ENCODE results near the gene EEF1A2. TPM values are rescaled to one million over a fixed set of nuclear protein-coding genes. Genes with fewer than 3 reads are reported as not detected.

EEF1A2 gene
- total RNA-seq, 2 experiments from 2014 or later, result 1.1 to 1.7 TPM

DNA sequence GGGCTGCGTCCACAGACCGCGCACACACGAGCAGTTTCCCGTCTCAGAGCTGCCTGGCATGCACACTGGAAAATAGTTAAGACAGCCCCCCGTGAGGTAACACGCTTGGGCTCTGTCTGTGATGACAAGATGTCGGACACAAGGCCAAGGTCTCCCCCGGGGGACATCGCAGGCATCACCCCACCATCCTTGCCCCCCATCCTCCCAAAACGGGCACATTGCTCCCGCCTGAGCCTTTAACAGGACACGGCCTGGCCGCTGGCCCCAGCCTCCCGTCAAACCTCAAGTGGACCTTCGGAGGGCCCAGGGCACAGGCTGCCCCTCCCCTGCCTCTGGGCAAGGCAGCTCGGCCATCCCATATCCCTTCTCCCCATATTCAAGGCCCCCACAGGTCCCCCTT lies 32.0 kb downstream of the EEF1A2 start:
- Mint-ChIP-seq H3K4me1 (ENCODE audit: low read depth) (no peaks in the 10 kb centered on the region), H3K9me3 (no peaks in the 10 kb centered on the region)
- CTCF ChIA-PET, result no interaction called here

DNA sequence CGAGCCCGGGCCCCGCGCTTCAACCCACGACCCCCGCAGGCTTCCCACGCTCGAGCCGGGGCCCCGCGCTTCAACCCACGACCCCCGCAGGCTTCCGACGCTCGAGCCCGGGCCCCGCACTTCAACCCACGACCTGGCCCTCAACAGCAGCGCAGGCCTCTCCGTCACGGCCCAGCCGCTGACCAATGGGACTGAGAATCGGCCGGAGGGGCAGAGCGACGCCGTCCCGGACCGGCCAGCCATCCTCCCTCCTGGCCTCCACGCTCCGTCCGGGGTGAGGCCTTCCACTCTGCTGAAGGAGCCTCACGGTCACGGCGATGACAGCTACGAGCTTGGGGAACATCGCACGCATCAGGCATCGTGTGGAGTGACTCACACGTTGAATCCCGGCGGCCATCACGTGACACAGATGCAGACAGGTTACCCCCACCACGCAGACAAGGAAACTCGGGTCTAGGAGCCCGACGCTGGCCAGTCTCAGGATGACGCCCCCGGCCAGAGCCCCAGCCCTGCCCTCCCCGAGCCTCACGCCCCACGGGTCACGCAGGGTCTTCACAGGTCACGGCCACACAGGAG lies 32.5 kb downstream of the EEF1A2 start:
- intact Hi-C loops (cut with micrococcal nuclease), result no loop called here
- CTCF ChIA-PET, result interaction anchor here (1.4 kb wide), 1 partner anchor 24 kb away, joined by 3 read pairs; no protein-coding TSS in a partner anchor
- Mint-ChIP-seq H3K27me3 (peaks cover 33% of the 10 kb centered on the region), H3K4me1 (ENCODE audit: low read depth) (no peaks in the 10 kb centered on the region), H3K36me3 (no peaks in the 10 kb centered on the region), H3K9me3 (no peaks in the 10 kb centered on the region), H3K4me3 (no peak overlapping the region), H3K27ac (no peak overlapping the region)
- POLR2A ChIA-PET, result no interaction called here
- DNase-seq, result no peak

More for the DNA sequence above, 32.0 kb downstream of the EEF1A2 start:
- H3K27me3 Mint-ChIP-seq, result peaks cover 33% of the 10 kb centered on the region
- H3K4me3 Mint-ChIP-seq, result no peak overlapping the region
- intact Hi-C loops (cut with micrococcal nuclease), result no loop called here
- POLR2A ChIA-PET, result no interaction called here
- H3K27ac Mint-ChIP-seq, result no peak overlapping the region
- no peak for DNase-seq
- no peaks in the 10 kb centered on the region for H3K36me3 Mint-ChIP-seq

DNA sequence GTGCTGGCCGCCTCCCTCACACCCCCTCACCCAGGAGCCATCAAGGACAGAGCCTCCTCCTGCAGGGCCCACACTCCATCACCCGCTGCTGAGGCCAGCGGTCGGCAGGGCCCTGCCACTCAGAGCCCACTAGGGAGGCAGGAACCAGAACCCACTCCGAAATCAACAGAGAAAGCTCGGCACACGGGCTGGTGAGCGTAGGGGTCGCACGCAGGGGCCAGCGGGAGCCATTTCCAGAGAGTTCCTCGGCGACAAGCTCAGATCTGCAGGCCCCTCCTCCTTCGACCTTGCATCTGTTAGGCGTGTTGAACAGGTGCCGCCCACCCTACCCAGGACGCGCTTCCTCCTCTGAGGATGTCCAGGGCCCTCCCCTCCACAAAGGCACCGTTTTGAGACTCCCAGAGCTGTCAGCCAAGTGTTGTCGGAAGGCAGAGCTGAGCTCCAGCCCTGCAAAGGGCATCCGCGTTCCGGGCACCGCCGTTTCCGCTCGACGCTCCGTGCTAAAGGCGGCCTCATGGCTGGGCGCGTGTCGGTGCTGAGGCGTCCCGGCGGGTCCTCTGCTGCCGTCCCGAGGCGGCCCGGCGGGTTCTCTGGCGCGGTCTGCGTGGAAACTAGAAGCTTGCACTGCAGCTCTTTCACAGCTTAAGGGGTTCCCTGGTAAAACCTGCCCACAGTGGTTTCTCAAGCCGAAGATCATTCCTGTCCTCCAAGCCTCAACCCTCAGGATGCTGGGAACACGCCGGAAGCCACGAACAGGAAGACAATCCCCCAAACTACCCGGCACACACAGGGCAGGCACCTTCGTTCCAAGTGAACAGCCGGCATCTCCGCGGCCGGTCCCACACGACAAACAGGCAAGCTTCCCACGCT lies 33.3 kb downstream of the EEF1A2 start:
- intact Hi-C loops (cut with micrococcal nuclease), result no loop called here
- no peak overlapping the region for H3K4me3 Mint-ChIP-seq
- CTCF ChIA-PET, result interaction anchor here (1.2 to 1.4 kb wide), 2 partner anchors 24 to 32 kb away, joined by 3 read pairs; no protein-coding TSS in a partner anchor
- no peaks in the 10 kb centered on the region for H3K9me3 Mint-ChIP-seq
- POLR2A ChIA-PET, result no interaction called here
- no peak overlapping the region for H3K27ac Mint-ChIP-seq
- H3K27me3 Mint-ChIP-seq, result peaks cover 35% of the 10 kb centered on the region
- H3K4me1 Mint-ChIP-seq (ENCODE audit: low read depth), result no peaks in the 10 kb centered on the region
- no peak for DNase-seq
- H3K36me3 Mint-ChIP-seq, result no peaks in the 10 kb centered on the region

DNA sequence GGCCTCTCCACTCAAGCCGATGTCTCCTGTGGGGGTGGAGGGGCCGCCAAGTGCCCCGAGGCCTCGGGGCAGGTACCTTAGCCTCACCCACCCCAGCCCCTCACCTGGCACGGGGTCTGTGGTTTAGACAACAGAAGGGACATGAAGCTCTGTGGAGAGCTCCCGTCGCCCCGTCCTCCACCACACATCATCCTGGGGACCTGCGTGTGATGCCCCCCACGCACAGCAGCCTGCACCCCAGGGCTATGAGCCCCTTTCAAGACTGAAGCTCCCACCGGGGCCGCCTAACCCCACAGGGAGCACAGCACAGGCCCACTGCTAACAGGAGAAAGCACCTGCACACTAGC lies 34.6 kb downstream of the EEF1A2 start:
- ChIA-PET CTCF (interaction anchor here (1.2 kb wide), 1 partner anchor 33 kb away, joined by 3 read pairs; no protein-coding TSS in a partner anchor), POLR2A (no interaction called here)
- intact Hi-C loops (cut with micrococcal nuclease), result no loop called here
- DNase-seq, result no peak
- Mint-ChIP-seq H3K9me3 (no peaks in the 10 kb centered on the region), H3K4me1 (ENCODE audit: low read depth) (no peaks in the 10 kb centered on the region), H3K27ac (no peak overlapping the region), H3K4me3 (no peak overlapping the region), H3K27me3 (peaks cover 32% of the 10 kb centered on the region), H3K36me3 (no peaks in the 10 kb centered on the region)

DNA sequence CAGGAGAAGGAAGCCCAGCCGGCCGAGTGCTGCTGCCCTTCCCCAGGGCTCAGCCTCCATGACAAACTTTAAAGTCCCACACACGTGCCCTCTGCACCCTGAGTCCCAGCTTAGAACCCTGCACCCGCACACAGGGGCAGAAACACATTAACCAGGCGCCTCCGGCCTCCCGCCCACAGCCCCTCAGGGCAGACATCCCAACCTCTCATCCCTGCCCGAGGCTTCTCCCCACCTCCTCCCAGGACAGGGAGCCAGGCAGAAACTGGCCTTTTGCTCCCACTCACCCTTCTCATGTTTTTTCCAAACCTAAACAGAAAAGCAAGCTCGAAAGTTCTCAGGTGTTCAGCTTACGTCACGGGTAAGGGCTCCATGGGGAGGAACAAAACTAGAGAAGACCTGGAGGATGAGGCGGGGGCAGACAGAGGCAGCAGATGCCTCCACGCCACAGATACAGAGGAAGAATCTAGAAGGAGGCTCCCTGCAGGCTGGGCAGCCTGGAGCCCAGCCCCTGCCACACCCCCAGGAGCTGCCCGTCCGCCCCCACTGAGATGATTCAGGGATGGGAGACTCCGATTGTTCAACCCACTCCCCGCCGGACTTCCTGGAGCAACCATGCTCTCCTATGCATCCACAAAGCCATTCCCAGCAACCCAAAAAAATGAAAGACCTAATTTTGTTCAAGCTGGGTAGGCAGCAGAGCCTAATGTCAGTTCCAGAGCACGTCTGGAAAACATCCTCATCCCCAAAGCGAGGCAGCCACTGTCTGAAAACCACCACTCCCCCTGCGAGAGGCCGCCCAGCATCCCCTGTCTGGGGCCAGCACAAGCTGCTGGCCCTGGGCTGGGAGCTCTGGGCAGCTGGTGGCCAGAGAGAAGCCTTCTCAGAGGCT lies 35.2 kb downstream of the EEF1A2 start:
- intact Hi-C loops (cut with micrococcal nuclease), result no loop called here
- POLR2A ChIA-PET, result no interaction called here
- H3K27ac Mint-ChIP-seq, result no peak overlapping the region
- CTCF ChIA-PET, result no interaction called here
- no peak for DNase-seq
- no peaks in the 10 kb centered on the region for H3K9me3 Mint-ChIP-seq
- H3K4me3 Mint-ChIP-seq, result no peak overlapping the region
- peaks cover 32% of the 10 kb centered on the region for H3K27me3 Mint-ChIP-seq
- H3K4me1 Mint-ChIP-seq (ENCODE audit: low read depth), result no peaks in the 10 kb centered on the region
- no peaks in the 10 kb centered on the region for H3K36me3 Mint-ChIP-seq

DNA sequence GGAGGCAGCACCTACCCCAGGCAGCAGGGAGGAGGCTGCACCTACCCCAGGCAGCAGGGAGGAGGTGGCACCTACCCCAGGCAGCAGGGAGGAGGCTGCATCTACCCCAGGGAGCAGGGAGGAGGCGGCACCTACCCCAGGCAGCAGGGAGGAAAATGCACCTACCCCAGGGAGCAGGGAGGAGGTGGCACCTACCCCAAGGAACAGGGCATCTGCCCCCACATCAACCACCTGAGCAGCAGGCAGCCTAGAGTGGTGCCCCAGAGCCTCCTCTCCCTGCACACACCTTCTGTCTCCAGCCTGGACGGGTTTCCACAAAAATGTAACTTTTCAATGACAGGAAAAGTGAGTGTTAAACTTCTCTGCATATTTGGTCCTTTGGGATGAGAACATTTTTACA lies 36.6 kb downstream of the EEF1A2 start:
- Mint-ChIP-seq H3K4me1 (ENCODE audit: low read depth) (no peaks in the 10 kb centered on the region), H3K27me3 (peaks cover 31% of the 10 kb centered on the region), H3K27ac (no peak overlapping the region), H3K4me3 (no peak overlapping the region), H3K9me3 (no peaks in the 10 kb centered on the region), H3K36me3 (no peaks in the 10 kb centered on the region)
- ChIA-PET CTCF (no interaction called here), POLR2A (no interaction called here)
- DNase-seq, result no peak
- intact Hi-C loops (cut with micrococcal nuclease), result no loop called here

DNA sequence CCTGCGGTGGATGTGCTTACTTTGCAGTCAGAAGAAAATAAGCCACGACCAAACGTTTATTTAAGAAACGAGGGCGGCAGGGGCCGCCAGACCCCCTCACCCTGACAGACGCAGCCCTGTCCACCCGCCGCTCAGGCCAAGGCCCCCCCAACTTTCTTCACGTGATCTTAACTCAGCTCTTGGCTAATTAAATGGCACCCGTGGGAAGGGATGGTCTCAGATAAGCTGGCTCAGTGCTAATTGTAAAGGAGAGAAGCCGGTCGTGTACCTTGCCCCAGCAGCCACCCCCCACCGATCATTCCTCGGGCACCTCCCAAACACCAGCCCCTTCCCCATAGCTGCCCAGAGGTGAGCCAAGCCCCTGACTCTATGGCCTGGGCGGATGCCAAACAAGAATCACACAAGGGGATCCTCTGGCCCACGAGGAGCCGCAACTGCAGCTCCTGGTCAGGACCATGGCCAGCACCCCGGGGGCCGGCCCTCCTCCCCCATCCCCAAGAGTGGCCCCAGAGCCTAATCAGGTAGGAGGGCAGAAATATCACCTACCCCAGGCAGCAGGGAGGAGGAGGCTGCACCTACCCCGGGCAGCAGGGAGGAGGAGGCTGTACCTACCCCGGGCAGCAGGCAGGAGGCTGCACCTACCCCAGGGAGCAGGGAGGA lies 37.6 kb downstream of the EEF1A2 start:
- POLR2A ChIA-PET, result no interaction called here
- Mint-ChIP-seq H3K4me1 (ENCODE audit: low read depth) (no peaks in the 10 kb centered on the region), H3K27ac (no peak overlapping the region), H3K27me3 (peaks cover 30% of the 10 kb centered on the region), H3K4me3 (no peak overlapping the region), H3K36me3 (no peaks in the 10 kb centered on the region), H3K9me3 (no peaks in the 10 kb centered on the region)
- DNase-seq, result no peak
- intact Hi-C loops (cut with micrococcal nuclease), result no loop called here
- CTCF ChIA-PET, result no interaction called here

DNA sequence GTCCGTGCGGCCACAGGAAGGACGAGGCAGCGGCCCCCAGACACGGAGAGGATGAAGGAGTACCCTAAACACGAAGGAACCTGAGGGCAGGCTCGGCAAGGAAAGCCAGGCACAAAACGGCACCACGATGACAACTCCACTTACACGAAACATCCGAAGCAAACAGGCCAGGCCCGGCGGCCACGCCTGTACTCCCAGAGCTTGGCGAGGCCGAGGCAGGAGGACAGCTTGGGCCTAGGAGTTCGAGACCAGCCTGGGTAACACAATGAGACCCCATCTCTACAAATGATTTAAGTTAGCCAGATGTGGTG lies 39.9 kb downstream of the EEF1A2 start:
- H3K9me3 Mint-ChIP-seq, result no peaks in the 10 kb centered on the region
- H3K27ac Mint-ChIP-seq, result no peak overlapping the region
- H3K4me3 Mint-ChIP-seq, result no peak overlapping the region
- POLR2A ChIA-PET, result no interaction called here
- no peak for DNase-seq
- intact Hi-C loops (cut with micrococcal nuclease), result no loop called here
- H3K27me3 Mint-ChIP-seq, result peaks cover 34% of the 10 kb centered on the region
- no peaks in the 10 kb centered on the region for H3K36me3 Mint-ChIP-seq
- CTCF ChIA-PET, result no interaction called here
- H3K4me1 Mint-ChIP-seq (ENCODE audit: low read depth), result no peaks in the 10 kb centered on the region

DNA sequence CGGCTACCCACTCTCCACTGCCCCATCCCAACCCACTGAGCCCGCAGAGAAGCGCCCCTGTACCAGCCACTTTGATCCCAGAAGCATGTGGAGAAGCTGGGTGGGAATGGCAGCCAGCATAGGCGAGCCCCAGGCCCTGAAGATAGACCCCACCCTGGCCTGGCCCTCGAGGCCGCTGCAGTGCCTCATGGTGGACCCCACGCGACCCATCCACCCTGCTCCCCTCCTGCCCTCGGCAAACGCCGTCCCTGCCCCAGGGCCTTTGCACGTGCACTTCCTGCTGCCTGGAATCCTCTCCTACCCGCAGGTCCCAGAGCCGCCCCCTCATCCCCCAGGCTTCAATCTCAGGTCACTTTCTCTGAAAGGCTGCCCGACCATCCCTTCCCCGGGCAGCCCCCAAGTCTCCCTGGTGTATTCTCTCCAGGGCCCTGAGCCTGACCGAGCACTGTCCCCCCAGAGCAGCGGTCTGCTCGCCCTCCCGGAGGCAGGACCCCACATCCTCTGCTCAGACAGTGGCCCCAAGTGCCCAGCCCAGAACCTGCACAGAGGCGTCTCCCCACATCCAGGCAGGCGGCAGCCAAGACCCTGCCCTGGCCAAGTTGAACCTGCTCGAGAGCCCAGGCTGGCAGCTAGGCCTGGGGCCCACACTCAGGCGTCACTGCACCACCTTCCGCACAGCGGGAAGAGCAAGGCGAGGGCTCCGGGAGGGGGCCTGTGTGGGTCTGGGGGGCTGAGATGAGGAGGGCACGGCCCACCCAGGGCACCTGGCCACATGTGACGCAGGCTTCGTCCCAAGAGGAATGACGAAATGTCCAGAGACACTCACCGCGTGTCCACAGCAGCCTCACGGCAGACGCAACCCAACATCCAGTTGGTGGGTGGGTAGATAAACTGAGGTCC lies 40.5 kb downstream of the EEF1A2 start:
- Mint-ChIP-seq H3K4me3 (no peak overlapping the region), H3K27ac (no peak overlapping the region), H3K4me1 (ENCODE audit: low read depth) (no peaks in the 10 kb centered on the region), H3K27me3 (peaks cover 36% of the 10 kb centered on the region), H3K9me3 (no peaks in the 10 kb centered on the region), H3K36me3 (no peaks in the 10 kb centered on the region)
- DNase-seq, result no peak
- CTCF ChIA-PET, result no interaction called here
- POLR2A ChIA-PET, result no interaction called here
- intact Hi-C loops (cut with micrococcal nuclease), result no loop called here

DNA sequence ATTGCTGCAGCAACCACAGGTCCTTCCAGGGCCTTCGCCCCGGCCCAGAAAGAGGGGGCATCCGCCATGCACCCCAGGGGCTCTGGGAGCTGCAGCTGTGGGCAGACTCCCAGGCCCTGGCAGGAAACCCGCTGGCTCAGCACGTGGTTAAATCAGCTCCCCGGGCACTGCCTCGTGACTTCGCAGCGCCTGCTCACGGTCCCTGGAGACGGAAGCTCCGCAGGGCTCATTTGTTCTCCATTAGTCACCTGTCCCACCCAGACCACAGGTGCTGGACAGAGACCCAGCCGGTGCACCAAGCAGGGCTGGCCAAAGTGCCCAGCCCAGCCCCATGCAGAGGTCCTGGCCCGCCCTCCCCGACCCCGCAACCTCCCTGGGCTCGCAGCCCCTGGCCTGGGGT lies 41.1 kb downstream of the EEF1A2 start:
- no peak overlapping the region for H3K4me3 Mint-ChIP-seq
- no peaks in the 10 kb centered on the region for H3K36me3 Mint-ChIP-seq
- intact Hi-C loops (cut with micrococcal nuclease), result no loop called here
- no peak overlapping the region for H3K27ac Mint-ChIP-seq
- CTCF ChIA-PET, result no interaction called here
- DNase-seq, result no peak
- POLR2A ChIA-PET, result no interaction called here
- H3K9me3 Mint-ChIP-seq, result no peaks in the 10 kb centered on the region
- no peaks in the 10 kb centered on the region for H3K4me1 Mint-ChIP-seq (ENCODE audit: low read depth)
- peaks cover 36% of the 10 kb centered on the region for H3K27me3 Mint-ChIP-seq

DNA sequence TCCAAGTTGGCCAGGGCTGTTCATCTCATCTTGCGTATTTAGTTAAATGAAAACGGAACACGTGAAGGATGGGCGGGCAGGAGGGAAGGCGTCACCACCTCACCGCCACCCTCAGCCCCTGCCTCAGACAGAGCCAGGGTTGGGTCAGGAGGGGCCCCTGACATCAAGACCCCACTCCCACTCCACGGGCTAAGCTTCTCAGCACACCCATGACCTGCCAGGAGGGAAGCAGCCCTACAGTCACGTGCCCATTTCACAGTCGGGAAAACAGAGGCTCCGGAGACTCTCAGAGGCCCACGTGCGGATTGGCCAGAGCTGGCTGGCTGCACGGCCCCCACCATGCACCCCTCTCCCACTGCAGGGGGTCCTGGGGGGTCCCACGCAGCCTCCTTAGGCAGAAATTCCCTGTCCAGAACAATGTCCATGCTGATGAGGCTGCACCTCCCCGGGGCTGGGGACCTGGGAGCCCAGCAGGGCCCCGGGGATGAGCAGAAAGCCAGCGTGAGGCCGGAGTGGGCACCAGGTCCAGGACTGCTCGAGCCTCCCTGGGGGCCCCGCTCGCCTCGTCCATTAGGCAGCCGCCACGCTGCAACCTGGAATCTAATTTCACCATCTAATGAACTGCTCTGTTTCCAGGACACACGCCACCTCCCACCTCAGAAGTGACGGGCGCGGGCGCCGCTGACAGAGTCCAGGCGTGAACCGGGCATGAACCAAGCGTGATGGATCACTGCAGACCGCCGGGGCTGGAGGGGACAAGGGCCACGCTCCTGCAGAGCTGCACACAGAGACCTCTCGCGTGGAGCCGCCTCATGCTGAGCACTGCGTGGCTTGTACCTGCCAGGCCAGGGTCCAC lies 42.2 kb downstream of the EEF1A2 start:
- intact Hi-C loops (cut with micrococcal nuclease), result no loop called here
- no peaks in the 10 kb centered on the region for H3K4me1 Mint-ChIP-seq (ENCODE audit: low read depth)
- H3K27me3 Mint-ChIP-seq, result peaks cover 38% of the 10 kb centered on the region
- H3K4me3 Mint-ChIP-seq, result no peak overlapping the region
- ChIA-PET POLR2A (no interaction called here), CTCF (no interaction called here)
- H3K9me3 Mint-ChIP-seq, result no peaks in the 10 kb centered on the region
- no peak overlapping the region for H3K27ac Mint-ChIP-seq
- no peak for DNase-seq
- H3K36me3 Mint-ChIP-seq, result no peaks in the 10 kb centered on the region
